ENCODE data around the gene UBIAD1.

DNA sequence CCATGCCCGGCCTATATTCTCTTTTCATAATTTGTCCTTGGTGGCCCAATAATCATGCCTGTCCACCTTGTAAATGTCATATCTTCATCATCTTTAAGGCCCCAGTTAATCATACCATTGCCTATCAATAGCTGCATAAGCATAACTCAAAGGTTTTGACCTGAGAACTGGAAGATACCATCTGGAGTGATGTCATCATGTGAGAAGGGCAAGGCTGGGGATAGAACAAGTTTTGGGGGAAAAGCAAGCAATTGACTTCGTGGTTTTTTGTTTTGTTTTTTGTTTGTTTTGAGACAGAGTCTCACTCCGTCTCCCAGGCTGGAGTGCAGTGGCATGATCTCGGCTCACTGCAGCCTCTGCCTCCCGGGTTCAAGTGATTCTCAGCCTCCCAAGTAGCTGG is 6.2 kb downstream of the UBIAD1 start:
- TF ChIP-seq, protein P1, sequence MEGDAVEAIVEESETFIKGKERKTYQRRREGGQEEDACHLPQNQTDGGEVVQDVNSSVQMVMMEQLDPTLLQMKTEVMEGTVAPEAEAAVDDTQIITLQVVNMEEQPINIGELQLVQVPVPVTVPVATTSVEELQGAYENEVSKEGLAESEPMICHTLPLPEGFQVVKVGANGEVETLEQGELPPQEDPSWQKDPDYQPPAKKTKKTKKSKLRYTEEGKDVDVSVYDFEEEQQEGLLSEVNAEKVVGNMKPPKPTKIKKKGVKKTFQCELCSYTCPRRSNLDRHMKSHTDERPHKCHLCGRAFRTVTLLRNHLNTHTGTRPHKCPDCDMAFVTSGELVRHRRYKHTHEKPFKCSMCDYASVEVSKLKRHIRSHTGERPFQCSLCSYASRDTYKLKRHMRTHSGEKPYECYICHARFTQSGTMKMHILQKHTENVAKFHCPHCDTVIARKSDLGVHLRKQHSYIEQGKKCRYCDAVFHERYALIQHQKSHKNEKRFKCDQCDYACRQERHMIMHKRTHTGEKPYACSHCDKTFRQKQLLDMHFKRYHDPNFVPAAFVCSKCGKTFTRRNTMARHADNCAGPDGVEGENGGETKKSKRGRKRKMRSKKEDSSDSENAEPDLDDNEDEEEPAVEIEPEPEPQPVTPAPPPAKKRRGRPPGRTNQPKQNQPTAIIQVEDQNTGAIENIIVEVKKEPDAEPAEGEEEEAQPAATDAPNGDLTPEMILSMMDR (conservative IDR thresholded peaks at IDR 0.05; ENCODE audit: low read depth, low read length), result no peak
- no peak for TF ChIP-seq POLR2A (IDR thresholded peaks at IDR 0.05; ENCODE audit: low read depth, low read length)
- no peak for TF ChIP-seq MXI1 (IDR thresholded peaks at IDR 0.05; ENCODE audit: borderline replicate concordance, low read depth, low read length)
- TF ChIP-seq CEBPB (IDR thresholded peaks at IDR 0.05; ENCODE audit: low read depth, low read length), result no peak
- TF ChIP-seq, protein P2, sequence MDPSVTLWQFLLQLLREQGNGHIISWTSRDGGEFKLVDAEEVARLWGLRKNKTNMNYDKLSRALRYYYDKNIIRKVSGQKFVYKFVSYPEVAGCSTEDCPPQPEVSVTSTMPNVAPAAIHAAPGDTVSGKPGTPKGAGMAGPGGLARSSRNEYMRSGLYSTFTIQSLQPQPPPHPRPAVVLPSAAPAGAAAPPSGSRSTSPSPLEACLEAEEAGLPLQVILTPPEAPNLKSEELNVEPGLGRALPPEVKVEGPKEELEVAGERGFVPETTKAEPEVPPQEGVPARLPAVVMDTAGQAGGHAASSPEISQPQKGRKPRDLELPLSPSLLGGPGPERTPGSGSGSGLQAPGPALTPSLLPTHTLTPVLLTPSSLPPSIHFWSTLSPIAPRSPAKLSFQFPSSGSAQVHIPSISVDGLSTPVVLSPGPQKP (IDR thresholded peaks at IDR 0.05; ENCODE audit: borderline replicate concordance, low read depth, low read length), result no peak
- no peak for TF ChIP-seq RAD21 (IDR thresholded peaks at IDR 0.05; ENCODE audit: low read length)
- TF ChIP-seq RCOR1 (IDR thresholded peaks at IDR 0.05; ENCODE audit: insufficient replicate concordance, low read length), result no peak
- no peak for TF ChIP-seq BHLHE40 (IDR thresholded peaks at IDR 0.05; ENCODE audit: low read depth, low read length)
- TF ChIP-seq, protein P3, sequence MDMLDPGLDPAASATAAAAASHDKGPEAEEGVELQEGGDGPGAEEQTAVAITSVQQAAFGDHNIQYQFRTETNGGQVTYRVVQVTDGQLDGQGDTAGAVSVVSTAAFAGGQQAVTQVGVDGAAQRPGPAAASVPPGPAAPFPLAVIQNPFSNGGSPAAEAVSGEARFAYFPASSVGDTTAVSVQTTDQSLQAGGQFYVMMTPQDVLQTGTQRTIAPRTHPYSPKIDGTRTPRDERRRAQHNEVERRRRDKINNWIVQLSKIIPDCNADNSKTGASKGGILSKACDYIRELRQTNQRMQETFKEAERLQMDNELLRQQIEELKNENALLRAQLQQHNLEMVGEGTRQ (IDR thresholded peaks at IDR 0.05; ENCODE audit: low read depth, low read length), result no peak
- no peak for TF ChIP-seq CHD1 (IDR thresholded peaks at IDR 0.05; ENCODE audit: low read depth, low read length)
- no peak for TF ChIP-seq MAFK (IDR thresholded peaks at IDR 0.05; ENCODE audit: low read depth, low read length)
- TF ChIP-seq MAZ (IDR thresholded peaks at IDR 0.05; ENCODE audit: borderline replicate concordance, low read depth, low read length), result no peak
- no peak for TF ChIP-seq RFX5 (IDR thresholded peaks at IDR 0.05; ENCODE audit: low read depth, low read length)
